Limb (tissue), 2 donors: Measurements from ENCODE around the gene MAPK8IP3.

Source experiments
- DNase-seq, 2 donors: peaks; one replicate each; pipeline ENCODE4 v3.0.0-alpha.2; 2016; ENCODE audit errors: extremely low spot score in 2 of 2

MAPK8IP3 gene

DNA sequence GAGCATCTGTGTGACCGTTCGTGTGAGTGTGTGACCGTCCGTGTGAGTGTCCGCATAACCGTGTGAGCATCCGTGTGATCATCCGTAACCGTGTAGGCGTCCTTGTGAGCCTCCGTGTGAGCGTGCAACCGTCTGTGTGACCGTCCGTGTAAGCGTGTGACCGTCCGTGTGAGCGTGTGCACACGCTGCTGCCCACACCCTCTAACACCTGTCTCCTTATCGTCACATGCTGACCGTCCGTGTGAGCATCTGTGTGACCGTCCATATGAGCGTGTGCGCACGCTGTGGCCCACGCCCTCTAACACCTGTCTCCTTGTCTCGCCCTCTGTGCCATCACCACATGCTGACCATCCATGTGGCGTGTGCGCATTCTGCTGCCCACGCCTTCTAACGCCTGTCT lies 34.2 kb downstream of the MAPK8IP3 start:
- no peak for DNase-seq

DNA sequence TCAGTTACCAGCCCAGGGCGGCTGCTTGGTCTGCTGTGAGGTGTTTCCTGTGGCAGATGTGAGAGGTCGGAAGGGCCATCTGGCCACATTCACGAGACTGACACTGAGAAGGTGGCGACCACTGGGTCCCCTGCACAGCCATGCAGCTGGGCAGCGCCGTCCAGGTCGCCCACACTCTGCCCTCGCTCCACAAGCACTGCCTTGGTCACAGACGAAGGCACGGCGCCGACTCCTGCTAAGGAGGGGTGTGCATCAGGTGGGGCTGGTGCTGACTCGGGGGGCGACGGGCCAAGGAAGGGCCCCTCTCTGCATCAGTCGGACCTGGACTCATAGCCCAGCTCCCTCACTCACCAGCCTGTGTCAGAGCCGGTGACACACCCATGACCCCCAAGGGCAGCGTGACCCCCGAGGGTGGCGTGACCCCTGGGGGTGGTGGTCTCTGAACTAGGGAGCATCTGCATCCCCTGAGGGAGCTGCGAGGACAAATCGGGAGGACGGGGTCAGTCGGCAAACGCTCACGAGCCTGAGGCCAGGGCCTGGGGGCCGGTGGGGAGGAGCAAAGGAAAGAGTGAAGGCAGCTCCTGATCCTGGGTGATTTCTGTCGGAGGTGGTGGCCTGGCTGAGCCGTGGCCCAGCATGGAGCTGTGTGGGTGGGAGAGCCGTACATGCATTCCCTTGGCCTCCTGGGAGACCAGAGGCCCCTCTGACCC lies 34.9 kb downstream of the MAPK8IP3 start:
- no peak for DNase-seq

DNA sequence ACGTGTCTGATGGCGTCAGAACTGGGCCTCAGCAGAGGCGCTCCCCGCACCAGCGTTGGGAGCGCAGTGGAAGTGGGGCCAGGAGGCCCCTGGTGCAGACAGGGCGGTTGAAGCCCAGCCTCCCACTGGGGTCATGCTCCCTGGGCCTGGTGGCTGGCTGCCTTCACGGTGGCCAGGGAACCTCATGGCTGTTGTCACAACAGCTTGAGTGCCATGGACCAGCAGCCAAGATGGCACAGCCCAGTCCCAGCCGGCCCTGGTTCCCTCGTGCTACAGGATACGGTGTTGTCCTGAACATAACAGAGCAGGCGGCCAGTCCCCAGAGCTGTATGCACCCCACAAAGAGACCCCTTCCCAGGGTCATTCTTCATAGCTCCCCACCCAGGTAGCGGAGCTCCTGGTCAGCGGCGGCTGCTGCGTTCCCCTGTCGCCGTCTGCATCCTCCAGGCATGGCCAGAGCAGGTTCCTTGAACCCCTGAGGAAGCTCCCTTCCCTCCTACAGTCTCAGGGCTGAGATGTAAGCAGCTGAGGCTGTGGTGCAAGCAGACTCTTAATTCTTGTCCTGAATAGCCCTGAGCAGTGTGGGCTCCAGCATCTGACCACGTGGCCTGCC lies 35.7 kb downstream of the MAPK8IP3 start:
- no peak for DNase-seq

DNA sequence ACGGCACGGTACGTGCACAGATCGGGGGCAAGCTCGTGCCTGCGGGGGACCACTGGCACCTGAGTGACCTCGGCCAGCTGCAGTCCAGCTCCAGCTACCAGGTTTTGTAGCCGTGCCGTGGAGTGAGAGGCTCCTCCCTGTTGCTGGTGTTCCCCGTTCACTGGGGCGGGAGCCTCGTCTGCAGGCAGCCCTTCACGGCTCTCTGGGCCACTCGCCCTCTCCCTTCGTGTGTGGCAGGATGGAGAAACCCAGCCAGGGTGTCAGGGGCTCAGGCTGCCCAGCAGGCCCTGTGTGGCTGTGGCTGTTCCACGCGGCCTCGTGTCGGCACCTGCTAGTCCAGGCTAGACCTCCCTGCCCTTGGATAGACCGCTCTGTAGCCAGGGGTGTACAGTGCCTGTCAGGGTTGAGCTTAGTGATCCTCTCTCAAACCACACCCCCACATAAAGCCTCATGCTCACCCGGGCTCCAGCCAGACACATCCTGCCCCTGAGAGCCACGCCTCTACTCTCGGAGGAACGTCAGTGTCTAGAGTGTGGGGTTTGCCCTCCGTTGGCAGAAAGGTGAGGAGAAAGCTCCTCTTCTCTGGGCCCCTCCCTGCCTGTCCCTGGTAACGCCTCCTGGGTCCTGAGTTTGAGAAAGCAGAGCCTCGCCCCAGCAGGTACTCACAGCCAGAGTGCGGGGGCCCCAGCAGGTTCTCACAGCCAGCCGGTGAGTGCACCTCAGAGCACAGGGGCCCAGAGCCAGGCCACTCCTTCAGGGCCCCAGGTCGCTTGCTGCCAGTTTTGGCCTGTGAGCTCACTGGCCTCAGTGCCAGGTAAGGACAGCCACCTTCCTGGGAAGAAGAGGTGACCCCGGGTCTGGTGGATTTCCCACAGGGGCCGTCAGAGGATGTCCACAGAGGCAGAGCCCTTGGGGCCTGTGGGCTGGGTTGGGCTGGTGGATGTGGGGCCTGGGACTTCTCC lies 37.7 kb downstream of the MAPK8IP3 start:
- DNase-seq, result no peak

DNA sequence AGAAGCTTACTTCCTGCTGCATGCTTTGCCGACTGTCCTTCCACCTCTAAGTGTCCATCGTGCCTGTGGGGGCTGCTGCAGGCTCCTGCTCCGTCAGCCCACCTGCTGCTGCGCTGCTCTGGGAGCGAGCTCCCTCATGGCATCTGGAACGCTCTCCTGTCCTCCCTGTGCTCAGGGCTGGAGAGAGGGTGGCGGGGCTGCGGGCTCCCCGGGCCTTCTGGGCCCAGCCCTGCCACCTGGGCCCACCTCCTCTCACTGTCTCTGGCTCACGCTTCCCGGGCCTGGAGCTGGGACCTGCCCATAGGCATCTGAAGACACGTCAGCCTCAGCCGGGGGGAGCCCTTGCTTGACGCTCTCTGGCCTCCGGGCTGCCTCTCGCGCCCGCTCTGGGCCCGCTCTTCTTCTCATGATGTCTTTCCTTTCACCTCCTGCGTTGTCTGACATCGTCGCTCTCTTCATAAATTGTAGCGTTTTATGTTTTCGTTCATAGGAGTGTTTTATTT lies 38.4 kb downstream of the MAPK8IP3 start:
- no peak for DNase-seq

DNA sequence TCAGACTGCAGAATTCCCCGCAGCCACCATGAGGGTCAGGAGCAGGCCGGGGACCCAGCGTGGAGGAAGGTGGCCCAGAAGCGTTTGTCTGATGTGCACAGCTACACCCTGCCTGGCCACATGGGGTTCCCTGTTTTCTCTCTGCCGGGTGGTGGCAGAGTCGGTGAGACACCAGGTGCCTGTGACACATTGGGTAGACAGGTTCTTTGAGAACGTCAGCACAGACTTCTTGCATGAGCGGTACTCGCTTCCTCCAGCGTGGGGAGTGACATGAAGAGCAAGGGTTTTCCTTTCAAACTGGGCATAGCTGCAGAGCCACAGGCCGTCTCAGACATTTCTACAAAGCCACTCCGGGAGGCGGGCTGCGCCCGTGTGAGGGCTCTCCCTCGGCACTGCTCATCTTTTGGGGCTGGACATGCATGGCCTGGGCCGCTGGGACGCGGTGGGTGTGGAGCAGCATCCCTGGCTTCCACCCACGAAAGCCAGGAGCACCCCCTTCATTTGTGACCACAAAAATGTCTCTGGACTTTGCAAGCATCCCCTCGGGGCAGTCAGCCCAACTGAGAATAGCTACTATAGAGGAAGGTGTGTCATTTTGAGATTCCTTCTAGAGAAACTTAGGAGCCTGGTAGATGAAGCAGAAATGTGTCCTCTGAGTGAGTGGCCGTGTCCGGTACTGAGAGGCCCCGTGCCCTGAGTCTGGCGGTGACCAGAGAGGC lies 39.3 kb downstream of the MAPK8IP3 start:
- DNase-seq, result no peak

DNA sequence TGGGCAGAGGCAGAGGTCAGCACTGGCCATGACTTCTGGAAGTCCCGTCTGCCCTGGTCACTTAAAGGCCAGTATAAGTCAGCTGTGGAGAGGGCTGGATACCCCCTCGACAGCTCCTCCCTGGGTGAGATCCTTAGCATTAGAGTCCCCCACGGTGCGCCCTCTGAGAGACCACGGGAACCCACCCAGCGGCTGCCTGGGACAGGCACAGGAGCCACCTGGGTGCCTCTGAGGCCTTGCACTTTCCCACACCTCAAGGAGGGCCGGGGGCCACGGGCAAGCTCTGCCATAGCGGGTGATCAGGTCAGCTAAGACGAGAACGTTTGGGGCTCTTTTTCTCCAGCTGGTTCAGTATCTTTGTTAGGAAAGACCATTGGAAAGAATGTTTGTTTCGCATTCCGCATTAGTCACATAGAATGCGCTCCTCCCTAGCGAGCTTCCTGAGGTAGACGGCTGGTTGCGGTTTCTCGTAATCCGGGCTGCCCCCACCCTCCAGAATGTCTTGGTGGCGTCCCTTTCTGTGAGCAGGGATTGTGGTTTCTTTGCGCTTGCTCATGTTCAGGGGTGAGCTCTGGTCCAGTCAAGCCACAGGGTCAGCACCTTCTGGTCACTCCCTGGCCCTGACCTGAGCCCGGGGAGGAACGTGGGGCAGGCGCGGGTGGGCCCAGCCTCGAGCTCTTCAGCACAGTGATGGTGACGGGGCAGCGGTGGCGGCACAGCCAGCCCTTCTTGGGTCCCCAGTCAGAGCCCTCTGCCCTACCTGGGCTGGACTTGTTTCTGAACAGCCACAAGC lies 40.1 kb downstream of the MAPK8IP3 start:
- DNase-seq, result no peak

DNA sequence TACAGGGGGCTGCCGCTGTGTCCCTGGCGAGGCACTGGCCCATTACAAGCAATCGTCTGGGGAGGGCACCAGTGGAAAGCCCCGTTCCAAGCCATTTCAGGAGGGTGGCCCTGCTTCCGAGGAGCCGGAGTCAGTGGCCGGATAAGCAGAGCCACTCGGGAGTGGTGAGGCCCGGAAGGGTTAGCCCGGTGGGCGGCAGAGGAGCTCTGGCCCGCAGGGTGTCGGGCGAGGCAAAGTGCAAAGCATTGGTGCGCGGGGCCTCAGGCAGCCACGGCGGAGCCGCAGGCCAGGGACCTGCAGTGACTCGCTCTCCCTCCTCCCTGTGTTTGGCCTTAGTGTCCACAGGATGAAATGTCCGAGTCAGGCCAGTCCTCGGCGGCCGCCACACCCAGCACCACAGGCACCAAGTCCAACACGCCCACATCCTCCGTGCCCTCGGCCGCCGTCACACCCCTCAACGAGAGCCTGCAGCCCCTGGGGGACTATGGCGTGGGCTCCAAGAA lies 40.7 kb downstream of the MAPK8IP3 start:
- no peak for DNase-seq

DNA sequence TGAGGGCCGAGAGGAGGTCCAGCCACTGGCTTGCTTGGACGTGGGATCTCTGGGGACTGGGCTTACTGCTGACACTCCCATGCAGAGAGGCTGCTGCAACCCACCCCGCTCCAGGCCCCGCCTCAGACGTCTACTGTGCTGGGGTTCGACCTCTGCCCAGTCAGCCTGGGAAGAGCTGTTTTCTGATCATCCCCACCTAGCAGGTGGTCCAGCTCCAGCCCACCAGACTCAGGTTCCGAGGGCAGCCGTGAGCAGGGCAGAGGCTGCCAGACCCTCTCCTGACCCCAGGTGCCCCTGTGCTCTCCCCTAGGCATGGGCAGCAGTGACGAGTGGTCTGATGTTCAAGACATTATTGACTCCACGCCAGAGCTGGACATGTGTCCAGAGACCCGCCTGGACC lies 41.9 kb downstream of the MAPK8IP3 start:
- DNase-seq, result no peak

DNA sequence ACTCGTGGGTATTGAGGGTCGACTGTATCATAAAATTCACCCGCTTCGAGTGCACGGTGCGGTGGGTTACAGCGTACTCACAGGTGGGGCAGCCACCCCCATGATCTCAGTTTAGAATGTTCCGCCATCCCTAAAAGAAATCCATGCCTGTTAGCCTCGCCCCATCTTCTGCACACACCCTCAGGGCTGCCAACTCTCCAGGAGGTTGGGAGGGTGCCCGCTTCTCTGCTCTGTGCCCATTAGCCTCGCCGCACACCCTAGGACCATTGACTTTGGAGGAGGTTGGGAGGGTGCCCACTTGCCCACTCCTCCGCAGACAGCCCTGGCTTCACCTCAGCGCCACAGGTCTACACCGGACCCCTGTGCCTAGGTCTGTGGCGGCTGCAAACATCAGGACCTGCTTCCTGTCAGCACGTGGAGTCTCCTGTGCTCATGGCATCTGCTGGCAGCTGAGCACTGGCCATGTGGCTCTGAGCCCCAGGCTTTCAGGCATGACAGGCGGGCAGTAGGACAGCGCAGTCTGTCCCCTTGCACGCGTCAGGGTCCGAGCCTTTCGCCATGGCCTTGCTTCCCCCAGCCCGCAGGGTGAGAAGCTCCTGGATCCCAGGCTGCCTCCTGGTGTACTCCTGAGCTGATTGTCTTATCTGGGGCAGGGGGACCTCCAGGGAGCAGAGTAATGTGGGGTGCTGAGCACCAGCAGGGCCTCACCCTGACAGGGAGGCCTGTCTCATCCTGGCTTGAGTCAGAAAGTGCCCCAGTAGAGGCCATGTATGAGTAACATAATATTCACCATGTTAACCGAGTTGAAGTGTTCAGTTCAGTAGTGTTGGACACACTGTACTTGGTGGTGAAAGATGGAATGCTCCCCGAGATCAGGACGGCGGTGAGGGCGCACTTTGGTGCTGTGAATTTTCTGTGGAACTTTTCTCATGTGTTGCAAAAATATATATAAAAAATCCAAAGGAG lies 43.4 kb downstream of the MAPK8IP3 start:
- DNase-seq, result no peak

DNA sequence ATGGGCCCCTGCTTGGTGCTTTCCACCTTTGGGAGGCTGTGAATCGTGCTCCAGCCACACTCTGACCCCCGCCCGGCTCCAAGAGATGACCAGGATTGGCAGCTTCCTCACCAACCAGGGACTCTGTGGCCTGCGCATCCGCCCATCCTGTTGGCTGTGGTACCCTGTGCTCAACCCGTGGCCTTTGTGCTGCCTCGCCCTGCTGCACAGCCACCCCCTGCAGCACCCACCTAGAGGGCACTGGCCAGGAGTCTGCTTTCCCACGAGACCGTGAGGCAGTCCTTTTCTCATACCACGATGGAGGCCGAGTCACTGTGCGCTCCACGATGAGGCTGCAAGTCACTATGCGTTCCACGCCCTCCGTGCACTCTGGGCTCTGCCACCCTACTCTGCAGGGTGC lies 46.0 kb downstream of the MAPK8IP3 start:
- DNase-seq, result no peak

DNA sequence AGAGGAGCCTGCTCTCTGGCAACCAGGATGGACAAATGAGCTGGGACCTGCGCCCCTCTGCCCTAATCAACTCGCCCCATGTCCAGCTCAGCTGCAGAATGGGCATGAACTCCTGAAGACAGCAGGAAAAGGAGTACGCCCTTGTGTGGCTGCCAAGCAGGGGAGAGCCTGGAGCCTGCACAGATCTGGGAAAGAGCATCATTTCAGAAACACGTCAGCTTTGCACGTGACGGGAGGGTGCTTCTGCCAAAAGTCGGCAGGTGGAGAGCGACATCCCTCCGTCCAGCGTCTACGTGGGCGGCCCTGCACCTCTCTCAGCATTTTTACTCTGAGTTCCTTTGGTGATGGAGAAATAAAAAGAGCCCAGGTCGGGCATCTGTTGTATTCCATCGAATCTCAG lies 46.9 kb downstream of the MAPK8IP3 start:
- DNase-seq, result no peak

DNA sequence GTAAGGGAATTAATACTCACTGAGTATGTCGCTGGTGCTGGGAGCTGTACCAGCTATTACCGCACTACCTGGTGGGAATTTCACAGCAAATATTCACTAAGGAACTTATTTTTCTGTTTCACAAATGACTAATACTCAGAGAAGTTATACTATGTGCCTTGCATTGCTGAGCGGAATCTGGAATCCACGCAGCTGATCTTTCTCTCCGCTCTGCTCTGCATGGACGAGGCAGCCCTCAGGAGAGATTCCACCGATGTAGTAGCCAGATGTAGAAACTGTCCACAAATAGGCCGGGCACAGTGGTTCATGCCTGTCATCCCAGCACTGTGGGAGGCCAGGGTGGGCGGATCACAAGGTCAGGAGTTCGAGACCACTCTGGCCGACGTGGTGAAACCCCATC lies 48.2 kb downstream of the MAPK8IP3 start:
- no peak for DNase-seq

DNA sequence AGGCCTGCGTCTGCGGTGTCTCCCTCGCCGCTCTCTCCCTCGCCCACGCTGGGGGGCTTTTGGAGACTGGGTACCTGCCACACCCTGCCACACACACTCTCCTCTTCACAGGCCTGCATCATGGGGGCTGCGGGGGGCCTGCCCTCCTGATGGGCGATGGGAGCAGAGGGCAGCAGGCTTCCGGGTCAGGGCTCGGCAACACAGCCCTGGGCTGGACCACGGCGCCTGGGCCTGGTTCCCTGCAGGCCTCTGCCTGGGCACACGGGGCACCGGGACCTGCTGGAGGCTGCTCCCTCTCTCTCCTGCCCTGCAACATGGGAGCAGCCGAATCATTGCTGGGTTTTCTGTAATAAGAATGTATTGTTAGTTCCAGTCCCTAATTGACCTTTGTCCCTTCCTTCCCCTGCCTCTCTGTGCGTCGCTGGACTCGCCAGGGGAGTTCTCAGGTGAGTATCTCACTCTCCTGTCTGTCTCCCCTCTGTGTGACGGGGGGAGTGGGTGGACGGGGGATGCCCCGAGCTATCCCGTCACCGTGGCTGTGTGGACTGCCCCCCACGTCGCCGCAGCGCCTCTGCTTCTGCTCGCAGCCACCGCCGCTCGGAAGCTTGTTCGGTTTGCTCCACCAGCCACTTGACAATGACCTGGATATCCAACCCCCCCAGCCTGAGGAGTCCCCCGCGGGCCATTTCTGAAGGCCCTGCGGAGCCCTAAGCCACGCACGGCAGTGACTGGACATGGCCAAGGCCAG lies 51.9 kb downstream of the MAPK8IP3 start:
- DNase-seq, result no peak

DNA sequence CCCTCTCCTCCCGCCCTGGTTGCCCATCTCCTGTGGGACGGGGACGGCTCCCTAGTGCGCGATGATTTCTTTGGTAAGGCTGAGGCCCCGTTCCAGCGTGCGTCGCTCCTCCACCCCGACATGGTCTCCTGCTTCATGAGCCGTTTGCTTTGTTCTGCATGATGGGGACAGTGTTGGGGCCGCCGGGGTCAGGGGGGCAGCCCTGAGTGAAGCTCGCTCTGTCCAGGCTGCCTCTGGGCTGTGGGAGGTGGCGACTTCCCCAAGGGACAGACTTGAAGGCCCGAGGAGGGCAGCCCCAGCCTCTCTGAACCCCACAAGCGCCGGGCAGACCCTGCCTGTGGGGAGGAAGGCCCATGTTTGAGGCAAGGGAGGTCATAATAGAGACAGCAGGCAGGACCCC lies 52.9 kb downstream of the MAPK8IP3 start:
- no peak for DNase-seq

DNA sequence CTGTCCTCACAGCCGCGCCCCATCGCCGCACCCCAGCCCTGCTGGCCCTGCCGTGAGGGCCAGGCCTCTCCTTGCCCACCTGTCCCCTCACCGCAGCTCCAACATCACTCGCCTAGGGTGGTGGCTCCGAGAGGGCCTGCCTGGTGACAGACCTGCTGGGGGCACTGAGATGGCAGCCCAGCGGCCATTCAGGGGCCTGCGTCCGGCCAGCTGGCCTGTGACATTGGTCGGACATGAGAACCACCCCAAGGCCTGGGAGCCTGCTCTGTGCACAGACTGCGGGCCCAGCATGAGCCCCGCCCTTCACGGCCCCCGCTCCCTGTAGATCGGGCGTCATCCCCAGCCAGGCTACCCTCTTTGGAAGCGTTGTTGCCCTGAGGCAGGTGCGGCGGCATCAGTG lies 53.5 kb downstream of the MAPK8IP3 start:
- DNase-seq, result no peak

DNA sequence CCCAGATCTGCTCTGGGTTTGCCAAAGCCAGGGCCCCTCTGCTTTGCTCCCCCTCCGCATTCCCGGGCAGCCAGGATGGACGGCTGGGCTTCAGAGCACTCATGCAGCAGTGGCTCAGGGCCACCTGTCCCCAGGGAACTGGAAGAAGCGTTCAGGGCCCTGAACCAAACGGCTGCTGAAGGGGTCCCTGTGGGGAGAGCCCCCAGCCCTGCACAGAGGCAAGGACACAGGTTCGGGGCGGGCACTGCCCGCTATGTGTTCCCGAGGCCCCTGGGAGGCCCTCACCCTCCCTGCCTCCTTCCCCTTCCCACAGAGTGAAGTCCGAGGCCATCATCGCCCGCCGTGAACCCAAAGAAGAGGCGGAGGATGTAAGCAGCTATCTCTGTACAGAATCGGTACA lies 54.9 kb downstream of the MAPK8IP3 start:
- DNase-seq, result no peak

DNA sequence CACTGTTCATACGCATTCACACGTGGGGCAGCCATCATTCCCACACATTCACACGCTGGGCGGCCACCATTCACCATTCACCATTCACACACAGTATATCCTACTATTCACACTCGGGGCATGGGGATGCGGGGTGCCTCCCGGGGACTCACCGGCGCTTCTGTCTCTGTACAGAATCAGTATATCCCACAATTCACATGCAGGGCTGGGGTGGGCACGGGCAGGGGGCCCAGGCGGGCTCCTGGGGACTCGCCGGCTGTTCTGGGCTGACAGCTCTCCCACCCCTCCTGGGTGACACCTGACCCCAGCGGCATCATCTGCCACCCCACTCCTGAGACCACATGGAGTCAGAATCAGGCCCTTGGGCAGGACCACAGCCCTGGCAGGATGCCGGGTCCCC lies 55.8 kb downstream of the MAPK8IP3 start:
- peak in 1 of 2 donors; percentile 22 for DNase-seq
